A549 (cell line): ENCODE results near the gene MBL2.

Experiments used
- CTCF ChIP-seq: fragments of >200 bp; sonication (Bioruptor Twin); formaldehyde crosslinking; IDR thresholded peaks from 3 replicates; pipeline ENCODE4 v1.5.1; 2016
- NR3C1 ChIP-seq: fragments of >200 bp; sonication (Bioruptor Twin); formaldehyde crosslinking; IDR thresholded peaks from 3 replicates; pipeline ENCODE4 v1.6.1; 2017
- POLR2A ChIP-seq: IDR thresholded peaks from 2 replicates; pipeline ENCODE4 v1.6.1; 2012; ENCODE audit warnings: mild to moderate bottlenecking, low read length
- POLR2AphosphoS2 ChIP-seq: conservative IDR thresholded peaks from 2 replicates; pipeline ENCODE4 v1.6.1; 2012; ENCODE audit warnings: low read length, improper control_type of control experiment, inconsistent platforms
- RFX5 ChIP-seq: fragments of 450-650 bp; IDR thresholded peaks from 2 replicates; pipeline ENCODE4 v1.7.1; 2014; ENCODE audit warnings: antibody characterized with exemption, mild to moderate bottlenecking, moderate library complexity
- SMC3 ChIP-seq: fragments of >200 bp; sonication (Bioruptor Twin); formaldehyde crosslinking; IDR thresholded peaks from 3 replicates; pipeline ENCODE4 v1.6.1; 2018; ENCODE audit warnings: inconsistent platforms
- ZSCAN20 ChIP-seq: fragments of 250-450 bp; sonication (Bioruptor Pico); IDR thresholded peaks from 2 replicates; pipeline ENCODE4 v1.8.0; 2022; ENCODE audit warnings: mild to moderate bottlenecking, moderate library complexity
- TF ChIP-seq, protein P1 (sequence below): fragments of 250-450 bp; sonication (Bioruptor Pico); IDR thresholded peaks from 2 replicates; pipeline ENCODE4 v1.5.0; 2021; ENCODE audit warnings: mild to moderate bottlenecking, moderate library complexity, borderline replicate concordance
- TF ChIP-seq, protein P2 (sequence below): IDR thresholded peaks from 2 replicates; pipeline ENCODE4 v1.6.1; 2012
- TF ChIP-seq, protein P3 (sequence below): fragments of 200-600 bp; sonication (generic); IDR thresholded peaks from 2 replicates; pipeline ENCODE4 v1.6.1; 2016; ENCODE audit warnings: antibody characterized with exemption, mild to moderate bottlenecking, moderate library complexity
- TF ChIP-seq, protein P4 (sequence below): IDR thresholded peaks from 2 replicates; pipeline ENCODE4 v1.6.1; 2012; ENCODE audit warnings: low read depth, borderline replicate concordance
- TF ChIP-seq, protein P5 (sequence below): IDR thresholded peaks from 2 replicates; pipeline ENCODE4 v1.6.1; 2012

GRCh38 chr10:52774600-52775106 lies 2.1 kb upstream of the MBL2 start:
- TF ChIP-seq CTCF, result no peak
- TF ChIP-seq, protein P1, sequence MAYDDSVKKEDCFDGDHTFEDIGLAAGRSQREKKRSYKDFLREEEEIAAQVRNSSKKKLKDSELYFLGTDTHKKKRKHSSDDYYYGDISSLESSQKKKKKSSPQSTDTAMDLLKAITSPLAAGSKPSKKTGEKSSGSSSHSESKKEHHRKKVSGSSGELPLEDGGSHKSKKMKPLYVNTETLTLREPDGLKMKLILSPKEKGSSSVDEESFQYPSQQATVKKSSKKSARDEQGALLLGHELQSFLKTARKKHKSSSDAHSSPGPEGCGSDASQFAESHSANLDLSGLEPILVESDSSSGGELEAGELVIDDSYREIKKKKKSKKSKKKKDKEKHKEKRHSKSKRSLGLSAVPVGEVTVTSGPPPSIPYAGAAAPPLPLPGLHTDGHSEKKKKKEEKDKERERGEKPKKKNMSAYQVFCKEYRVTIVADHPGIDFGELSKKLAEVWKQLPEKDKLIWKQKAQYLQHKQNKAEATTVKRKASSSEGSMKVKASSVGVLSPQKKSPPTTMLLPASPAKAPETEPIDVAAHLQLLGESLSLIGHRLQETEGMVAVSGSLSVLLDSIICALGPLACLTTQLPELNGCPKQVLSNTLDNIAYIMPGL (CRISPR knock-in tag), result no peak
- no peak for TF ChIP-seq ZSCAN20 (CRISPR knock-in tag)
- no peak for TF ChIP-seq POLR2AphosphoS2
- TF ChIP-seq RFX5, result no peak
- TF ChIP-seq POLR2A, result no peak
- TF ChIP-seq SMC3, result no peak
- TF ChIP-seq, protein P2, sequence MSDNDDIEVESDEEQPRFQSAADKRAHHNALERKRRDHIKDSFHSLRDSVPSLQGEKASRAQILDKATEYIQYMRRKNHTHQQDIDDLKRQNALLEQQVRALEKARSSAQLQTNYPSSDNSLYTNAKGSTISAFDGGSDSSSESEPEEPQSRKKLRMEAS, result no peak
- TF ChIP-seq, protein P3, sequence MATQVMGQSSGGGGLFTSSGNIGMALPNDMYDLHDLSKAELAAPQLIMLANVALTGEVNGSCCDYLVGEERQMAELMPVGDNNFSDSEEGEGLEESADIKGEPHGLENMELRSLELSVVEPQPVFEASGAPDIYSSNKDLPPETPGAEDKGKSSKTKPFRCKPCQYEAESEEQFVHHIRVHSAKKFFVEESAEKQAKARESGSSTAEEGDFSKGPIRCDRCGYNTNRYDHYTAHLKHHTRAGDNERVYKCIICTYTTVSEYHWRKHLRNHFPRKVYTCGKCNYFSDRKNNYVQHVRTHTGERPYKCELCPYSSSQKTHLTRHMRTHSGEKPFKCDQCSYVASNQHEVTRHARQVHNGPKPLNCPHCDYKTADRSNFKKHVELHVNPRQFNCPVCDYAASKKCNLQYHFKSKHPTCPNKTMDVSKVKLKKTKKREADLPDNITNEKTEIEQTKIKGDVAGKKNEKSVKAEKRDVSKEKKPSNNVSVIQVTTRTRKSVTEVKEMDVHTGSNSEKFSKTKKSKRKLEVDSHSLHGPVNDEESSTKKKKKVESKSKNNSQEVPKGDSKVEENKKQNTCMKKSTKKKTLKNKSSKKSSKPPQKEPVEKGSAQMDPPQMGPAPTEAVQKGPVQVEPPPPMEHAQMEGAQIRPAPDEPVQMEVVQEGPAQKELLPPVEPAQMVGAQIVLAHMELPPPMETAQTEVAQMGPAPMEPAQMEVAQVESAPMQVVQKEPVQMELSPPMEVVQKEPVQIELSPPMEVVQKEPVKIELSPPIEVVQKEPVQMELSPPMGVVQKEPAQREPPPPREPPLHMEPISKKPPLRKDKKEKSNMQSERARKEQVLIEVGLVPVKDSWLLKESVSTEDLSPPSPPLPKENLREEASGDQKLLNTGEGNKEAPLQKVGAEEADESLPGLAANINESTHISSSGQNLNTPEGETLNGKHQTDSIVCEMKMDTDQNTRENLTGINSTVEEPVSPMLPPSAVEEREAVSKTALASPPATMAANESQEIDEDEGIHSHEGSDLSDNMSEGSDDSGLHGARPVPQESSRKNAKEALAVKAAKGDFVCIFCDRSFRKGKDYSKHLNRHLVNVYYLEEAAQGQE, result no peak
- TF ChIP-seq, protein P4, sequence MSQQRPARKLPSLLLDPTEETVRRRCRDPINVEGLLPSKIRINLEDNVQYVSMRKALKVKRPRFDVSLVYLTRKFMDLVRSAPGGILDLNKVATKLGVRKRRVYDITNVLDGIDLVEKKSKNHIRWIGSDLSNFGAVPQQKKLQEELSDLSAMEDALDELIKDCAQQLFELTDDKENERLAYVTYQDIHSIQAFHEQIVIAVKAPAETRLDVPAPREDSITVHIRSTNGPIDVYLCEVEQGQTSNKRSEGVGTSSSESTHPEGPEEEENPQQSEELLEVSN, result no peak
- no peak for TF ChIP-seq NR3C1
- TF ChIP-seq, protein P5, sequence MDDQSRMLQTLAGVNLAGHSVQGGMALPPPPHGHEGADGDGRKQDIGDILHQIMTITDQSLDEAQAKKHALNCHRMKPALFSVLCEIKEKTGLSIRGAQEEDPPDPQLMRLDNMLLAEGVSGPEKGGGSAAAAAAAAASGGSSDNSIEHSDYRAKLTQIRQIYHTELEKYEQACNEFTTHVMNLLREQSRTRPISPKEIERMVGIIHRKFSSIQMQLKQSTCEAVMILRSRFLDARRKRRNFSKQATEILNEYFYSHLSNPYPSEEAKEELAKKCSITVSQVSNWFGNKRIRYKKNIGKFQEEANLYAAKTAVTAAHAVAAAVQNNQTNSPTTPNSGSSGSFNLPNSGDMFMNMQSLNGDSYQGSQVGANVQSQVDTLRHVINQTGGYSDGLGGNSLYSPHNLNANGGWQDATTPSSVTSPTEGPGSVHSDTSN, result no peak
